Loucy (cell line): ENCODE data around the gene ADIRF.

ENCODE experiments used
- H2AFZ ChIP-seq: fragments of 200-600 bp; sonication (generic); 2 replicates; pipeline ENCODE4 v1.6.0; 2016; ENCODE audit warnings: antibody characterized with exemption, mild to moderate bottlenecking, low read length, moderate library complexity
- H3F3A ChIP-seq: fragments of 200-600 bp; 2 replicates; pipeline ENCODE4 v1.6.0; 2016; ENCODE audit warnings: antibody characterized with exemption, low read depth, mild to moderate bottlenecking
- H3K27me3 ChIP-seq: fragments of 200-600 bp; sonication (generic); 2 replicates; pipeline ENCODE4 v1.6.1; 2014; ENCODE audit warnings: low read length, mild to moderate bottlenecking; ENCODE audit not compliant: insufficient read depth, poor library complexity, severe bottlenecking
- H3K36me3 ChIP-seq: fragments of 200-600 bp; sonication (generic); 2 replicates; pipeline ENCODE4 v1.6.1; 2016; ENCODE audit warnings: low read length; ENCODE audit not compliant: insufficient read depth
- H3K4me1 ChIP-seq: fragments of 200-600 bp; sonication (generic); 2 replicates; pipeline ENCODE4 v1.5.1; 2014; ENCODE audit warnings: low read length, mild to moderate bottlenecking; ENCODE audit not compliant: insufficient read depth, poor library complexity, severe bottlenecking
- H3K4me2 ChIP-seq: fragments of 200-600 bp; sonication (generic); 2 replicates; pipeline ENCODE4 v1.6.0; 2014; ENCODE audit warnings: antibody characterized with exemption, low read length, low read depth, mild to moderate bottlenecking; ENCODE audit not compliant: poor library complexity, severe bottlenecking
- H3K4me3 ChIP-seq: fragments of 200-600 bp; sonication (generic); 2 replicates; pipeline ENCODE4 v1.5.1; 2014; ENCODE audit warnings: low read length, mild to moderate bottlenecking, mixed read lengths; ENCODE audit not compliant: poor library complexity, severe bottlenecking
- H3K79me2 ChIP-seq: fragments of 200-600 bp; sonication (generic); 2 replicates; pipeline ENCODE4 v1.6.1; 2014; ENCODE audit warnings: low read length; ENCODE audit not compliant: insufficient read depth
- H3K9ac ChIP-seq: fragments of 200-600 bp; sonication (generic); 2 replicates; pipeline ENCODE4 v1.6.0; 2014; ENCODE audit warnings: mild to moderate bottlenecking, low read depth, low read length, moderate library complexity; ENCODE audit not compliant: poor library complexity, severe bottlenecking
- H3K9me2 ChIP-seq: fragments of 200-600 bp; sonication (generic); replicated peaks from 2 replicates; pipeline ENCODE4 v1.6.1; 2016; ENCODE audit warnings: low read depth, low read length, mixed read lengths
- H3K9me3 ChIP-seq: fragments of 200-600 bp; sonication (generic); 2 replicates; pipeline ENCODE4 v1.6.1; 2014; ENCODE audit warnings: mild to moderate bottlenecking, antibody characterized with exemption, low read length, low read depth; ENCODE audit not compliant: insufficient read depth
- H4K20me1 ChIP-seq: fragments of 200-600 bp; sonication (generic); 2 replicates; pipeline ENCODE4 v1.6.0; 2014; ENCODE audit warnings: antibody characterized with exemption, low read length, mild to moderate bottlenecking; ENCODE audit not compliant: insufficient read depth, poor library complexity, severe bottlenecking
- EZH2phosphoT487 ChIP-seq: fragments of 200-600 bp; IDR thresholded peaks from 2 replicates; pipeline ENCODE4 v1.6.1; 2018; ENCODE audit warnings: antibody characterized with exemption, mild to moderate bottlenecking, moderate library complexity, borderline replicate concordance
- TF ChIP-seq, protein P1 (sequence below): fragments of 200-600 bp; sonication (generic); conservative IDR thresholded peaks from 2 replicates; pipeline ENCODE4 v1.5.1; 2014; ENCODE audit warnings: mild to moderate bottlenecking, antibody characterized with exemption, low read length

ADIRF gene

GRCh38 chr10:86960003-86960862 lies 8.0 kb upstream of the ADIRF start:
- no peaks in the 10 kb centered on the region for H3K9me2 ChIP-seq

DNA sequence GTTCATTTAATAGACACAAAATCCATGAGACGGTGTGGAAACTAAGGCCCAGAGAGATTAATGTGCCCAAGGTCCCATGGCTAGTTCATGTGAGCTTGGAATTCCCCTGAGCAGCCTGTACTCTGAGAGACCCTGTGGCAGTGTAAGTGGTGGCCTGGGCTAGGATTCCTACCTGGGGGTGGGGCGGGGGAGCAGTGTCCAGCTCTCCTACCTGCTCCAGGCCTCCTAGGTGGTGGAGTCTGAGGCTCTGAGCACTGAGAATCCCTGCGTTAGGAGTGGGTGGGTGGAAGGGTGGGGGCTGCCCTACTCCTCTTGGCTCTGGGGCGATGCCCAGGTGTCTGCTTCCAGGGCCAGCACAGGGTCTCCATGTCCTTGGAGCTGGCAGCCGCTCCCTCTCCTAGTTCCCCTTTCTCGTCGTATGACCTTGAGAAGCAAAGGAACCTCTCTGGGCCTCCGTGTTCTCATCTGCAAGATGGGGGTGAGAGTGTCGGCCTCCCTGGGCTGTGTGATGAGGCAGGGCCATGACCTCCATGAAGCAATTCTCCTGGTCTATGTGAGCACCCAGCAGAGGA lies 7.3 kb upstream of the ADIRF start:
- H2AFZ ChIP-seq = no peak overlapping the region; the same call in 1 of the 2 replicates
- H3K36me3 ChIP-seq = no peaks in the 10 kb centered on the region
- no peaks in the 10 kb centered on the region for H3K27me3 ChIP-seq
- H3K4me1 ChIP-seq = peaks cover 6% of the 10 kb centered on the region
- TF ChIP-seq, protein P1, sequence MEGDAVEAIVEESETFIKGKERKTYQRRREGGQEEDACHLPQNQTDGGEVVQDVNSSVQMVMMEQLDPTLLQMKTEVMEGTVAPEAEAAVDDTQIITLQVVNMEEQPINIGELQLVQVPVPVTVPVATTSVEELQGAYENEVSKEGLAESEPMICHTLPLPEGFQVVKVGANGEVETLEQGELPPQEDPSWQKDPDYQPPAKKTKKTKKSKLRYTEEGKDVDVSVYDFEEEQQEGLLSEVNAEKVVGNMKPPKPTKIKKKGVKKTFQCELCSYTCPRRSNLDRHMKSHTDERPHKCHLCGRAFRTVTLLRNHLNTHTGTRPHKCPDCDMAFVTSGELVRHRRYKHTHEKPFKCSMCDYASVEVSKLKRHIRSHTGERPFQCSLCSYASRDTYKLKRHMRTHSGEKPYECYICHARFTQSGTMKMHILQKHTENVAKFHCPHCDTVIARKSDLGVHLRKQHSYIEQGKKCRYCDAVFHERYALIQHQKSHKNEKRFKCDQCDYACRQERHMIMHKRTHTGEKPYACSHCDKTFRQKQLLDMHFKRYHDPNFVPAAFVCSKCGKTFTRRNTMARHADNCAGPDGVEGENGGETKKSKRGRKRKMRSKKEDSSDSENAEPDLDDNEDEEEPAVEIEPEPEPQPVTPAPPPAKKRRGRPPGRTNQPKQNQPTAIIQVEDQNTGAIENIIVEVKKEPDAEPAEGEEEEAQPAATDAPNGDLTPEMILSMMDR = no peak
- TF ChIP-seq EZH2phosphoT487 = no peak
- no peaks in the 10 kb centered on the region for H4K20me1 ChIP-seq
- no peaks in the 10 kb centered on the region for H3K9me2 ChIP-seq
- no peaks in the 10 kb centered on the region for H3K9me3 ChIP-seq
- H3K4me2 ChIP-seq = no peak overlapping the region
- no peak overlapping the region for H3K9ac ChIP-seq
- no peaks in the 10 kb centered on the region for H3K79me2 ChIP-seq
- H3K4me3 ChIP-seq = no peak overlapping the region
- no peaks in the 10 kb centered on the region for H3F3A ChIP-seq

More at GRCh38 chr10:86960003-86960862, 8.0 kb upstream of the ADIRF start:
- Histone ChIP-seq H3K9me3 (no peaks in the 10 kb centered on the region), H3F3A (no peaks in the 10 kb centered on the region), H3K4me1 (peaks cover 6% of the 10 kb centered on the region), H2AFZ (no peak overlapping the region; the same call in 1 of the 2 replicates), H3K4me2 (no peak overlapping the region), H4K20me1 (no peaks in the 10 kb centered on the region), H3K27me3 (no peaks in the 10 kb centered on the region), H3K79me2 (no peaks in the 10 kb centered on the region), H3K9ac (no peak overlapping the region), H3K4me3 (no peak overlapping the region), H3K36me3 (no peaks in the 10 kb centered on the region)
- TF ChIP-seq EZH2phosphoT487 = no peak
- TF ChIP-seq, protein P1 = peak; percentile 88

- no peaks in the 10 kb centered on the region for H4K20me1 ChIP-seq
- no peak overlapping the region for H3K9ac ChIP-seq
- no peaks in the 10 kb centered on the region for H3K36me3 ChIP-seq
- H3K9me2 ChIP-seq = no peaks in the 10 kb centered on the region
- H3K4me3 ChIP-seq = no peak overlapping the region
- H3K79me2 ChIP-seq = no peaks in the 10 kb centered on the region
- no peak overlapping the region for H3K4me2 ChIP-seq
- no peak overlapping the region for H2AFZ ChIP-seq
- no peak for TF ChIP-seq EZH2phosphoT487
- TF ChIP-seq, protein P1 = no peak
- H3F3A ChIP-seq = no peaks in the 10 kb centered on the region
- H3K27me3 ChIP-seq = no peaks in the 10 kb centered on the region
- no peaks in the 10 kb centered on the region for H3K9me3 ChIP-seq
- H3K4me1 ChIP-seq = peaks cover 8% of the 10 kb centered on the region
These were observed 6.7 kb upstream of the ADIRF start for GRCh38 chr10:86961481-86962091.
